DOHH2 (cell line): ENCODE results near the gene EVL.

Source experiments
- H3F3A ChIP-seq: fragments of 200-600 bp; sonication (generic), shearing (Covaris generic); 2 replicates; pipeline ENCODE4 v1.6.0; 2016; ENCODE audit warnings: antibody characterized with exemption, mild to moderate bottlenecking; ENCODE audit not compliant: control insufficient read depth, insufficient read depth
- H3K27ac ChIP-seq: fragments of 200-600 bp; sonication (generic); 2 replicates; pipeline ENCODE4 v1.5.1; 2014; ENCODE audit warnings: low read depth, mild to moderate bottlenecking, low read length, moderate library complexity
- H3K27me3 ChIP-seq: fragments of 200-600 bp; sonication (generic); 2 replicates; pipeline ENCODE4 v1.6.1; 2014; ENCODE audit warnings: mild to moderate bottlenecking, low read length, mixed read lengths; ENCODE audit not compliant: control insufficient read depth
- H3K36me3 ChIP-seq: fragments of 200-600 bp; sonication (generic); 2 replicates; pipeline ENCODE4 v1.6.1; 2014; ENCODE audit warnings: mild to moderate bottlenecking, low read length, moderate library complexity, mixed read lengths; ENCODE audit not compliant: control insufficient read depth
- H3K4me1 ChIP-seq: fragments of 200-600 bp; sonication (generic); 2 replicates; pipeline ENCODE4 v1.6.1; 2014; ENCODE audit warnings: mild to moderate bottlenecking, low read length, mixed read lengths; ENCODE audit not compliant: control insufficient read depth
- H3K4me2 ChIP-seq: fragments of 200-600 bp; sonication (generic); 2 replicates; pipeline ENCODE4 v1.6.0; 2014; ENCODE audit warnings: mild to moderate bottlenecking, low read length, moderate library complexity
- H3K4me3 ChIP-seq: fragments of 200-600 bp; sonication (generic); 2 replicates; pipeline ENCODE4 v1.5.1; 2014; ENCODE audit warnings: mild to moderate bottlenecking, low read length, mixed read lengths
- H3K79me2 ChIP-seq: fragments of 200-600 bp; sonication (generic); 2 replicates; pipeline ENCODE4 v1.6.1; 2014; ENCODE audit warnings: mild to moderate bottlenecking, low read length, mixed read lengths; ENCODE audit not compliant: control insufficient read depth
- H3K9me2 ChIP-seq: fragments of 200-600 bp; sonication (generic); replicated peaks from 2 replicates; pipeline ENCODE4 v1.6.1; 2014; ENCODE audit warnings: mild to moderate bottlenecking, low read length, mixed read lengths; ENCODE audit not compliant: control insufficient read depth
- H3K9me3 ChIP-seq: fragments of 200-600 bp; sonication (generic); 2 replicates; pipeline ENCODE4 v1.6.1; 2014; ENCODE audit warnings: antibody characterized with exemption, low read length, mixed read lengths; ENCODE audit not compliant: control insufficient read depth, insufficient read depth
- H4K20me1 ChIP-seq: fragments of 200-600 bp; sonication (generic); 2 replicates; pipeline ENCODE4 v1.6.0; 2014; ENCODE audit warnings: low read depth, mild to moderate bottlenecking, antibody characterized with exemption, low read length, moderate library complexity; ENCODE audit not compliant: control insufficient read depth, insufficient read depth
- CTCF ChIP-seq: fragments of 200-600 bp; sonication (generic); IDR thresholded peaks from one replicate; pipeline ENCODE4 v1.5.1; 2014; ENCODE audit warnings: antibody characterized with exemption, mild to moderate bottlenecking, low read depth, low read length; ENCODE audit not compliant: poor library complexity, severe bottlenecking
- EZH2phosphoT487 ChIP-seq: fragments of 200-600 bp; sonication (generic); IDR thresholded peaks from 2 replicates; pipeline ENCODE4 v1.6.1; 2017; ENCODE audit warnings: borderline replicate concordance, mild to moderate bottlenecking, antibody characterized with exemption, low read length, moderate library complexity, mixed read lengths

EVL gene

GRCh38 chr14:100054316-100055075, 10.7 kb upstream of the EVL start:
- H3K4me3 ChIP-seq, result no peak overlapping the region
- no peak overlapping the region for H3K27ac ChIP-seq
- H3K4me1 ChIP-seq, result no peaks in the 10 kb centered on the region
- H3K9me2 ChIP-seq, result no peaks in the 10 kb centered on the region
- no peaks in the 10 kb centered on the region for H3K9me3 ChIP-seq
- no peak for TF ChIP-seq EZH2phosphoT487
- no peak for TF ChIP-seq CTCF
- H3F3A ChIP-seq, result no peaks in the 10 kb centered on the region
- no peak overlapping the region for H3K4me2 ChIP-seq
- H4K20me1 ChIP-seq, result no peaks in the 10 kb centered on the region
- H3K27me3 ChIP-seq, result peaks cover 10% of the 10 kb centered on the region; the same call in 1 of the 2 replicates
- no peaks in the 10 kb centered on the region for H3K36me3 ChIP-seq
- H3K79me2 ChIP-seq, result no peaks in the 10 kb centered on the region

- no peak overlapping the region for H3K4me2 ChIP-seq
- H3K79me2 ChIP-seq, result no peaks in the 10 kb centered on the region
- TF ChIP-seq CTCF (no peak), EZH2phosphoT487 (no peak)
- peaks cover 10% of the 10 kb centered on the region; the same call in 1 of the 2 replicates for H3K27me3 ChIP-seq
- H3K27ac ChIP-seq, result no peak overlapping the region
- no peaks in the 10 kb centered on the region for H3F3A ChIP-seq
- no peak overlapping the region for H3K4me3 ChIP-seq
- no peaks in the 10 kb centered on the region for H3K4me1 ChIP-seq
- no peaks in the 10 kb centered on the region for H3K36me3 ChIP-seq
- no peaks in the 10 kb centered on the region for H4K20me1 ChIP-seq
- no peaks in the 10 kb centered on the region for H3K9me3 ChIP-seq
- no peaks in the 10 kb centered on the region for H3K9me2 ChIP-seq
Observed at GRCh38 chr14:100056431-100056830, 8.8 kb upstream of the EVL start.

GRCh38 chr14:100056964-100057795, 8.0 kb upstream of the EVL start:
- no peaks in the 10 kb centered on the region for H3K9me2 ChIP-seq
- TF ChIP-seq EZH2phosphoT487 (no peak), CTCF (no peak)
- no peaks in the 10 kb centered on the region for H3F3A ChIP-seq
- H3K27ac ChIP-seq, result no peak overlapping the region
- no peak overlapping the region for H3K4me2 ChIP-seq
- no peaks in the 10 kb centered on the region for H3K4me1 ChIP-seq
- H3K79me2 ChIP-seq, result no peaks in the 10 kb centered on the region
- H3K9me3 ChIP-seq, result no peaks in the 10 kb centered on the region
- H3K27me3 ChIP-seq, result peaks cover 10% of the 10 kb centered on the region; the same call in 1 of the 2 replicates
- no peaks in the 10 kb centered on the region for H3K36me3 ChIP-seq
- no peaks in the 10 kb centered on the region for H4K20me1 ChIP-seq
- no peak overlapping the region for H3K4me3 ChIP-seq
